SK-N-SH treated with all-trans-retinoic acid at 6 μM for 48 hours (cell line): ENCODE measurements around the gene POLH.

Experiments used
- ARNTL ChIP-seq: fragments of 450-650 bp; formaldehyde crosslinking; IDR thresholded peaks from 2 replicates; pipeline ENCODE4 v1.5.0; 2020; ENCODE audit warnings: low read depth, mild to moderate bottlenecking, moderate library complexity, borderline replicate concordance
- BACH2 ChIP-seq: fragments of 250-450 bp; sonication (Bioruptor Pico); IDR thresholded peaks from 2 replicates; pipeline ENCODE4 v1.9.0; 2021; ENCODE audit warnings: mild to moderate bottlenecking, borderline replicate concordance
- GLIS3 ChIP-seq: fragments of 250-450 bp; sonication (Bioruptor Pico); IDR thresholded peaks from 2 replicates; pipeline ENCODE4 v1.5.0; 2020; ENCODE audit warnings: mild to moderate bottlenecking, moderate library complexity
- ISL1 ChIP-seq: fragments of 250-450 bp; sonication (Bioruptor Pico); IDR thresholded peaks from 2 replicates; pipeline ENCODE4 v2.1.2; 2022; ENCODE audit warnings: mild to moderate bottlenecking, moderate library complexity
- OSR1 ChIP-seq: fragments of 250-450 bp; sonication (Bioruptor Pico); IDR thresholded peaks from 2 replicates; pipeline ENCODE4 v1.8.0; 2022; ENCODE audit warnings: moderate library complexity, mild to moderate bottlenecking, inconsistent platforms
- PATZ1 ChIP-seq: fragments of 250-450 bp; sonication (Bioruptor Pico); IDR thresholded peaks from 2 replicates; pipeline ENCODE4 v1.8.0; 2020; ENCODE audit warnings: mild to moderate bottlenecking, moderate library complexity, borderline replicate concordance
- PPARA ChIP-seq: fragments of 250-450 bp; sonication (Bioruptor Pico); IDR thresholded peaks from 2 replicates; pipeline ENCODE4 v1.5.0; 2020; ENCODE audit warnings: mild to moderate bottlenecking, borderline replicate concordance
- RARB ChIP-seq: fragments of 250-450 bp; sonication (Bioruptor Pico); IDR thresholded peaks from 2 replicates; pipeline ENCODE4 v1.8.0; 2021; ENCODE audit warnings: mild to moderate bottlenecking, moderate library complexity
- SNAI2 ChIP-seq: fragments of 250-450 bp; sonication (Bioruptor Pico); IDR thresholded peaks from 2 replicates; pipeline ENCODE4 v1.5.0; 2020; ENCODE audit warnings: mild to moderate bottlenecking, moderate library complexity
- TCF4 ChIP-seq: fragments of 250-450 bp; sonication (Bioruptor Pico); IDR thresholded peaks from 2 replicates; pipeline ENCODE4 v1.8.0; 2021; ENCODE audit warnings: mild to moderate bottlenecking, moderate library complexity, borderline replicate concordance
- ZFP30 ChIP-seq: fragments of 450-650 bp; formaldehyde crosslinking; IDR thresholded peaks from 2 replicates; pipeline ENCODE4 v1.5.0; 2022; ENCODE audit warnings: mild to moderate bottlenecking, moderate library complexity
- TF ChIP-seq, protein P1 (sequence below): fragments of 250-450 bp; sonication (Bioruptor Pico); IDR thresholded peaks from 2 replicates; pipeline ENCODE4 v1.5.1; 2021; ENCODE audit warnings: mild to moderate bottlenecking, moderate library complexity
- TF ChIP-seq, protein P2 (sequence below): fragments of 250-450 bp; sonication (Bioruptor Pico); IDR thresholded peaks from 2 replicates; pipeline ENCODE4 v1.5.0; 2020; ENCODE audit warnings: mild to moderate bottlenecking, moderate library complexity

DNA sequence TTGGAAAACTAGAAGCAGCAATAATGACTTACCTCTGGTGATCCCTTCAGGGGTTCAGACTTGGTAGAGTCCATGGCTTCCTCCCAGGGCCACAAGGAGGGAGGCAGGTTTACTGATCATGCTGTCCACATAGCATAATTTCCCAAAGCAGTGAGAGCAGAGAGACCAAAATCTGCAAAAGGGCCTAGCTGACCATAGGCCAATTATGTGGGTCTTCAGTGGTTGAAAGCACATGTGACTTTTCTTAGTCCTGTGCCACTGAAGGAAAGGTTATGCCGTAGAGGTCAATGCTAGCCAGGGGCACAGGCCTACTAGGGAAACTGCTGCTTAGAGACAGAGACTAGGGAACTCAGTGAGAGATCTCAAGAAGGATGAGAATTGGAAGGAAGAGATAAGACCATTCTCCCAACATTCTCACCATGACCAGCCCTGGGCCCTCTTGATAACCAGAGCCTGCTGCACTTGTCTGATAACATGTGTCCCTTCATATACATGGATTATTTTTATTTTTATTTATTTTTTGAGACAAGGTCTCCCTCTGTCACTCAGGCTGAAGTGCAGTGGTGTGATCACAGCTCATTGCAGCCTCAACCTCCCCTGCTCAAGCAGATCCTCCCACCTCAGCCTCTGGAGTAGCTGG lies 55.1 kb downstream of the POLH start:
- TF ChIP-seq ARNTL: no peak
- TF ChIP-seq BACH2 (CRISPR knock-in tag): no peak
- TF ChIP-seq ZFP30 (CRISPR knock-in tag): no peak
- TF ChIP-seq, protein P1, sequence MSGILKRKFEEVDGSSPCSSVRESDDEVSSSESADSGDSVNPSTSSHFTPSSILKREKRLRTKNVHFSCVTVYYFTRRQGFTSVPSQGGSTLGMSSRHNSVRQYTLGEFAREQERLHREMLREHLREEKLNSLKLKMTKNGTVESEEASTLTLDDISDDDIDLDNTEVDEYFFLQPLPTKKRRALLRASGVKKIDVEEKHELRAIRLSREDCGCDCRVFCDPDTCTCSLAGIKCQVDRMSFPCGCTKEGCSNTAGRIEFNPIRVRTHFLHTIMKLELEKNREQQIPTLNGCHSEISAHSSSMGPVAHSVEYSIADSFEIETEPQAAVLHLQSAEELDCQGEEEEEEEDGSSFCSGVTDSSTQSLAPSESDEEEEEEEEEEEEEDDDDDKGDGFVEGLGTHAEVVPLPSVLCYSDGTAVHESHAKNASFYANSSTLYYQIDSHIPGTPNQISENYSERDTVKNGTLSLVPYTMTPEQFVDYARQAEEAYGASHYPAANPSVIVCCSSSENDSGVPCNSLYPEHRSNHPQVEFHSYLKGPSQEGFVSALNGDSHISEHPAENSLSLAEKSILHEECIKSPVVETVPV (CRISPR knock-in tag): no peak
- TF ChIP-seq SNAI2 (CRISPR knock-in tag): no peak
- TF ChIP-seq PATZ1 (CRISPR knock-in tag): no peak
- TF ChIP-seq, protein P2, sequence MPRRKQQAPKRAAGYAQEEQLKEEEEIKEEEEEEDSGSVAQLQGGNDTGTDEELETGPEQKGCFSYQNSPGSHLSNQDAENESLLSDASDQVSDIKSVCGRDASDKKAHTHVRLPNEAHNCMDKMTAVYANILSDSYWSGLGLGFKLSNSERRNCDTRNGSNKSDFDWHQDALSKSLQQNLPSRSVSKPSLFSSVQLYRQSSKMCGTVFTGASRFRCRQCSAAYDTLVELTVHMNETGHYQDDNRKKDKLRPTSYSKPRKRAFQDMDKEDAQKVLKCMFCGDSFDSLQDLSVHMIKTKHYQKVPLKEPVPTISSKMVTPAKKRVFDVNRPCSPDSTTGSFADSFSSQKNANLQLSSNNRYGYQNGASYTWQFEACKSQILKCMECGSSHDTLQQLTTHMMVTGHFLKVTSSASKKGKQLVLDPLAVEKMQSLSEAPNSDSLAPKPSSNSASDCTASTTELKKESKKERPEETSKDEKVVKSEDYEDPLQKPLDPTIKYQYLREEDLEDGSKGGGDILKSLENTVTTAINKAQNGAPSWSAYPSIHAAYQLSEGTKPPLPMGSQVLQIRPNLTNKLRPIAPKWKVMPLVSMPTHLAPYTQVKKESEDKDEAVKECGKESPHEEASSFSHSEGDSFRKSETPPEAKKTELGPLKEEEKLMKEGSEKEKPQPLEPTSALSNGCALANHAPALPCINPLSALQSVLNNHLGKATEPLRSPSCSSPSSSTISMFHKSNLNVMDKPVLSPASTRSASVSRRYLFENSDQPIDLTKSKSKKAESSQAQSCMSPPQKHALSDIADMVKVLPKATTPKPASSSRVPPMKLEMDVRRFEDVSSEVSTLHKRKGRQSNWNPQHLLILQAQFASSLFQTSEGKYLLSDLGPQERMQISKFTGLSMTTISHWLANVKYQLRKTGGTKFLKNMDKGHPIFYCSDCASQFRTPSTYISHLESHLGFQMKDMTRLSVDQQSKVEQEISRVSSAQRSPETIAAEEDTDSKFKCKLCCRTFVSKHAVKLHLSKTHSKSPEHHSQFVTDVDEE (CRISPR knock-in tag): no peak
- no peak for TF ChIP-seq ISL1 (CRISPR knock-in tag)
- TF ChIP-seq RARB: no peak
- no peak for TF ChIP-seq GLIS3
- no peak for TF ChIP-seq TCF4 (CRISPR knock-in tag)
- TF ChIP-seq PPARA (CRISPR knock-in tag): no peak
- no peak for TF ChIP-seq OSR1 (CRISPR knock-in tag)
